ENCODE measurements around the gene CMTM5.

CMTM5 gene

GRCh38 chr14:23405096-23405495, 28.2 kb downstream of the CMTM5 start:
- TF ChIP-seq Cebpa-rat (IDR thresholded peaks at IDR 0.05): no peak
- no peaks in the 10 kb centered on the region for H3K9me3 ChIP-seq (replicated peaks in 1 of 11)
- no peak overlapping the region; a peak in 1 of 22 replicates for H3K9ac ChIP-seq
- H3K27ac ChIP-seq: no peak overlapping the region
- peak overlapping the region in 9 of 11 experiments; percentile 51 to 94 (median 82); a peak in 17 of 22 replicates for H3K4me2 ChIP-seq
- peaks cover 0 to 55% (median 48%) of the 10 kb centered on the region in 11 experiments; a peak in 16 of 22 replicates for H4K20me1 ChIP-seq
- peak overlapping the region in 1 of 10 experiments; percentile 10; a peak in 1 of 20 replicates for H3K4me3 ChIP-seq
- peaks cover 7 to 39% (median 28%) of the 10 kb centered on the region in 10 experiments; a peak in 17 of 20 replicates for H3K4me1 ChIP-seq
- H3K27me3 ChIP-seq: peaks cover 52 to 84% (median 68%) of the 10 kb centered on the region in 11 experiments
- no peaks in the 10 kb centered on the region for H3K36me3 ChIP-seq

- Histone ChIP-seq H3K36me3 (no peaks in the 10 kb centered on the region), H3K9ac (no peak overlapping the region; a peak in 1 of 22 replicates), H3K27me3 (peaks cover 52 to 88% (median 71%) of the 10 kb centered on the region in 11 experiments), H3K9me3 (replicated peaks in 1 of 11) (no peaks in the 10 kb centered on the region), H3K27ac (no peak overlapping the region), H3K4me1 (peaks cover 7 to 38% (median 28%) of the 10 kb centered on the region in 10 experiments; a peak in 17 of 20 replicates), H3K4me2 (peak overlapping the region in 10 of 11 experiments; percentile 13 to 94 (median 80); a peak in 19 of 22 replicates), H3K4me3 (peak overlapping the region in 1 of 10 experiments; percentile 10; a peak in 2 of 20 replicates), H4K20me1 (peaks cover 0 to 57% (median 48%) of the 10 kb centered on the region in 11 experiments; a peak in 16 of 22 replicates)
- no peak for TF ChIP-seq Cebpa-rat (IDR thresholded peaks at IDR 0.05)
Measured at GRCh38 chr14:23405516-23406025, 28.7 kb downstream of the CMTM5 start.

- peaks cover 7 to 32% (median 28%) of the 10 kb centered on the region in 10 experiments; a peak in 17 of 20 replicates for H3K4me1 ChIP-seq
- no peak overlapping the region for H3K9ac ChIP-seq
- peaks cover 52 to 94% (median 72%) of the 10 kb centered on the region in 11 experiments for H3K27me3 ChIP-seq
- H3K36me3 ChIP-seq: no peaks in the 10 kb centered on the region
- TF ChIP-seq Cebpa-rat (IDR thresholded peaks at IDR 0.05): no peak
- no peaks in the 10 kb centered on the region for H3K9me3 ChIP-seq (replicated peaks in 1 of 11)
- H3K4me2 ChIP-seq: peak overlapping the region in 10 of 11 experiments; percentile 13 to 94 (median 80); a peak in 18 of 22 replicates
- no peak overlapping the region for H3K27ac ChIP-seq
- no peak overlapping the region for H3K4me3 ChIP-seq
- H4K20me1 ChIP-seq: peaks cover 0 to 62% (median 48%) of the 10 kb centered on the region in 11 experiments; a peak in 16 of 22 replicates
Measured at GRCh38 chr14:23406244-23406643, 29.4 kb downstream of the CMTM5 start.

GRCh38 chr14:23406725-23407355, 30.0 kb downstream of the CMTM5 start:
- Histone ChIP-seq H3K27ac (no peak overlapping the region), H3K4me2 (peak overlapping the region in 9 of 11 experiments; percentile 51 to 94 (median 82); a peak in 17 of 22 replicates), H3K27me3 (peaks cover 52 to 97% (median 72%) of the 10 kb centered on the region in 11 experiments), H3K9me3 (replicated peaks in 1 of 11) (no peaks in the 10 kb centered on the region), H3K4me3 (no peak overlapping the region), H3K4me1 (peaks cover 7 to 32% (median 28%) of the 10 kb centered on the region in 10 experiments; a peak in 17 of 20 replicates), H4K20me1 (peaks cover 0 to 67% (median 48%) of the 10 kb centered on the region in 11 experiments; a peak in 16 of 22 replicates), H3K36me3 (no peaks in the 10 kb centered on the region), H3K9ac (no peak overlapping the region)
- TF ChIP-seq Cebpa-rat (IDR thresholded peaks at IDR 0.05): no peak

- H3K4me1 ChIP-seq: peaks cover 7 to 32% (median 28%) of the 10 kb centered on the region in 10 experiments; a peak in 17 of 20 replicates
- H3K4me2 ChIP-seq: peak within 1 kb of the TSS in 6 of 11 experiments; percentile 71 to 94 (median 86); a peak in 8 of 22 replicates
Measured at GRCh38 chr14:23407516-23408306, 30.9 kb downstream of the CMTM5 start, which contains the start of gene MYH6. MYH6 (minus strand) TSS chr14:23408273; CDS start chr14:23407223, 1,050 bp downstream.

GRCh38 chr14:23408307-23408630, 31.4 kb downstream of the CMTM5 start:
- no peak overlapping the region for H3K4me3 ChIP-seq
- no peak overlapping the region for H3K4me2 ChIP-seq
- H3K27me3 ChIP-seq: peaks cover 48 to 83% (median 63%) of the 10 kb centered on the region in 11 experiments

More at GRCh38 chr14:23407516-23408306, 30.9 kb downstream of the CMTM5 start, which contains the start of gene MYH6:
- Histone ChIP-seq H3K27ac (no peak within 1 kb of the TSS), H4K20me1 (peaks cover 0 to 72% (median 48%) of the 10 kb centered on the region in 11 experiments; a peak in 16 of 22 replicates), H3K4me3 (no peak within 1 kb of the TSS), H3K9ac (no peak within 1 kb of the TSS), H3K27me3 (peaks cover 52 to 88% (median 68%) of the 10 kb centered on the region in 11 experiments), H3K36me3 (no peaks in the 10 kb centered on the region), H3K9me3 (replicated peaks in 1 of 11) (no peaks in the 10 kb centered on the region)
- TF ChIP-seq Cebpa-rat (IDR thresholded peaks at IDR 0.05): no peak

GRCh38 chr14:23409475-23409874, 32.6 kb downstream of the CMTM5 start:
- Histone ChIP-seq H3K4me2 (no peak overlapping the region), H3K9me3 (replicated peaks in 1 of 11) (no peaks in the 10 kb centered on the region), H4K20me1 (peaks cover 0 to 58% (median 33%) of the 10 kb centered on the region in 11 experiments; a peak in 16 of 22 replicates), H3K4me3 (no peak overlapping the region), H3K9ac (no peak overlapping the region), H3K27me3 (peaks cover 36 to 71% (median 51%) of the 10 kb centered on the region in 11 experiments), H3K27ac (no peak overlapping the region), H3K4me1 (peaks cover 7 to 31% (median 27%) of the 10 kb centered on the region in 10 experiments; a peak in 17 of 20 replicates), H3K36me3 (no peaks in the 10 kb centered on the region)
- TF ChIP-seq Cebpa-rat (IDR thresholded peaks at IDR 0.05): no peak

More at GRCh38 chr14:23408307-23408630, 31.4 kb downstream of the CMTM5 start:
- no peaks in the 10 kb centered on the region for H3K36me3 ChIP-seq
- no peak overlapping the region for H3K27ac ChIP-seq
- peaks cover 0 to 69% (median 45%) of the 10 kb centered on the region in 11 experiments; a peak in 16 of 22 replicates for H4K20me1 ChIP-seq
- TF ChIP-seq Cebpa-rat (IDR thresholded peaks at IDR 0.05): no peak
- H3K9me3 ChIP-seq (replicated peaks in 1 of 11): no peaks in the 10 kb centered on the region
- peaks cover 7 to 32% (median 28%) of the 10 kb centered on the region in 10 experiments; a peak in 17 of 20 replicates for H3K4me1 ChIP-seq
- no peak overlapping the region for H3K9ac ChIP-seq

GRCh38 chr14:23409966-23410635, 33.3 kb downstream of the CMTM5 start:
- Histone ChIP-seq H3K9ac (no peak overlapping the region), H3K36me3 (no peaks in the 10 kb centered on the region), H3K4me2 (no peak overlapping the region), H3K27ac (no peak overlapping the region), H3K4me1 (peaks cover 7 to 24% (median 22%) of the 10 kb centered on the region in 10 experiments; a peak in 17 of 20 replicates), H3K27me3 (peaks cover 30 to 64% (median 45%) of the 10 kb centered on the region in 11 experiments), H3K4me3 (no peak overlapping the region), H4K20me1 (peaks cover 0 to 52% (median 27%) of the 10 kb centered on the region in 11 experiments; a peak in 16 of 22 replicates), H3K9me3 (replicated peaks in 1 of 11) (no peaks in the 10 kb centered on the region)
- TF ChIP-seq Cebpa-rat (IDR thresholded peaks at IDR 0.05): no peak
